ENCODE results near the gene EXT2.

Gene EXT2

DNA sequence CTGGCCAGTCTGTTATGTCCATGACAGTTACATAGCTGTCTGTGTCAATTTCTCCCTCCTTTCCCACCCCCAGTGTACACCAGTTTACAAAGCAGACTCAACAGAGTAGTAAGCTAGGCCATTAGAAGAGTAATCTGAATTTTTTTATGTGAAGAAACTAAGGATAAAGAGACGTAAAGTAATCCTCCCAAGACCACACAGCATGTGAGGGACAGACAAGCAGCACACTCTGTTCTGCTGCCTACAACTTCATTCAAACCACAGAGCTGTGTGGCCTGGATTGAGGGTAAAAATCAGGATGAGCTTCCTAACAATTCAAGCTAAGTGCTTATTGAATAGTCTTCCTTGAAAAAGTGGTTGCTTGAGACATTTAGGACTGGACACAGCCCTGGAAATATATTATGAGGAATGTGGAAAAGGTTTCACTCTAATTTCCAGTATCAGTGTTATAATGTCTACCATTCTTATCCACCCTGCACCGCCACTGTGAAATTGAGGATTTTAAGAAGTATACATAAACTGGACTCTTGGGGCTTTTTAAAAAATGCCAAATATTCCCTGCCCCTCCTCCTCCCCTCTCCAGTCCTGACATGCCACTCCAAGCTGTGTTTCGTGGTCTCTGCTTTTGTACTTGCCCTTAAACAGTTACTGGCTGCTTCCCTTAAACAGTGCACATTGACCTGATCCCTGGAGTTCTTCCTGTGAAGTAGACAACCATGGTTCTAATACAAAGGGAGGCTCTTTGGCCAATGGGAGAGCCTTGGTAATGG lies 40.9 kb downstream of the EXT2 start:
- DNase-seq, result no peak

DNA sequence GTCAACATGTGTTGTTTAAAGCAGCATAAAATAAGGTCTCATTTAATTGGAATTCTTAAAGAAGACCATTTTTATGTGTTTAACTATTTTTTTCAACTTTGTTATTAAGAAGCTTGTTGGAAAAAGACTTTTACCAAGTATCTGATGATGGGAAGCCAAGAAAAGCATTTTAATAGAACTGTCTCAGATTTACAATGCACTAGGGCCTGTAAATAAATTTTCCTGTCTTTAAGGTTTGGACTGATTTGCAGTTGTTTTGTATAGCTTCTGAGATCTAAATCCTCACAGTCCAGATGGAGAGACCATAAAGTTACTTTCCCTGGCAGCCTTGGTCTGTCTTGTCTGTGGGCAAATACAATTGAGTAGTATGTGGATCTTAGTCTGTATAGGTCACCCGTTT lies 41.6 kb downstream of the EXT2 start:
- no peak for DNase-seq

DNA sequence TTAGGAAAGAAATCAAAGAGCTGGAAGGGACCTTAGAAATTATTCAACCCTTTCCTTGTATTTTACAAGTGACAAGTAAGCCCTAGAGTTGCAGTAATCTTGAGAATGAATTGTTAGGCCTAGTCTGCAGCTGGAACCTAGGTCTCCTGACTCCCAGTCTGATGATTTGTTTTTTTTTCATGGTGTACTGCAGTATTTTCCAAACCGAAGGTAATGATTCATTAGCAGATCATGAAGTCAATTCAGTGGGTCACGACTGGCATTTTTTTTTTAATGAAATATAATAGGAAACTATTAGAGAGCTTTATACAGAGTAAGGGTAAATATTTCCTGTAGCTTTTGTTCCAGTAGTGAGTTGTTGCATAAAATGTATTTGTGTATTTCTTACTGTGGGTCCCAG lies 42.8 kb downstream of the EXT2 start:
- no peak for DNase-seq

DNA sequence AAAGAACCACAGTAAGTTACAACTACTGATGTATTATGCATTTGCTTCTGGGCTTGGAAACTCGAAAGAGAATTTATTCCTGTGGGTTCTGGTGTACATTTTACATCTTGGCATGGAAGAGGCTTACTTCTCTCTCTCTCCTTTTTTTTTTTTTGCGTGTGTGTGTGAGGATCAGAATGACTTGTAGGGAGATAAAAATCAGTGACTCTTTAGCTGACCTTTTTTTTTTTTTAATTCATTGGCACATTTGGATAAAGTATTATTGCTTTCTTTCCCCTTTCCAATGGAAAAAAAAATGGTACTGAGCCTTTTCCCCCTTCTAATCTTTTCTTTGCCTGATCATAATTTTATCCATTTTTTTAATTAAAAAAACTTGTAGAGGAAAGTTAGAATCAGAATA lies 43.5 kb downstream of the EXT2 start:
- no peak for DNase-seq

DNA sequence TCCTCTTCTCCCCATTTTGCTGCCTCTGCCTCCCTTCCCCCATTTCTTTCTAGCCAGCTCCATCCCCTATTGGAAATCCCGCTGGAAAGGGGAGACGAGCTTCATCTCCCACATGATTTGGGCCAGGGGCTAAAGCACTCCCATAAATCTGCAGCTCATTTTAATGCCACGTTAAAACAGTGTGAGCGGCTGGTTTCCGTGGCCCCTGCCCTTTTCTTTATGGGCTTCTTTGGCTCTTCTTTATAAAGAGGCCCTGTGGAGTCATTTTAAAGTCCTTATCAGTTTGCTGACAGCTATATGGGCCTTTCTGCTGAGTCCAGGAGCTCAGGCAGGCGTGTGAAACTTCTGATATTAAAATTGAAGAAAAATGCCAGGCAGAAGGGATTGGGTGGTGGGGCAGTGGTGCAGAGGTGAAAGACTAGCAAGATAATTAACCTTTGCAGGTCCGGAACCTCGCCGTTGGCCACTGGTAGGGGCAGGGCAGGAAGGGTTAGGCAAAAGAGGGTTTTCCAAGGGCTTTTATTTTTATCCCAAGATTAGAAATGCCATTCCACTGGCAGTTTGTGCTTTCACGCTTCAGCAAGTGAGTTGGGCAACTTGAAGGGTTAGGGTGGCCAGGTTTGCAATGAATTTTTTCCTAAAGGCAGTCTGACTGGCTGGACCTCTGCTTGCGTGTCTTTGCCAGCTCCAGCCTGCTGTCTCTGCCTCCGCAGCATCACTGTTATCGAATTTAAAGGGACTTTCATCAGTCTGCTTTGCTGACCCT lies 44.3 kb downstream of the EXT2 start:
- DNase-seq, result no peak

DNA sequence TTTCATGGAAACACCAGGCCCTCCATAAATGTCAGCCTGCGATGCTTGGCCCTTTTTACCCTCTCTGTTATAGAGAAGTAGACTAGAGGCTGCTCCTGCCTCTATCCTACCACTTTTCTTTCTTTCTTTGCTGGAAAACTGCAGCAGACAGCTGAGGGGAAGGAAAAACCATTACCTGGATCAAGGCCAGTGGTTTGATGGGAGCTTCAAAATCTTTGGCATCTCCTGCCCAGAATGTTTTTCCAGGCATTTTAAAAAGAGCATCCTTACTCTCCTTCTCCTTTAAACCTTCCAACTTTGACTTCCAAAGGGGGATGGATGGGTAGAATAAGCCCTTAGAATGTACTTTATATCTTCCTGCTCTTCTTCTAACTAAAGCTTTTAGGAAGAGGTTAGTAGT lies 44.9 kb downstream of the EXT2 start:
- DNase-seq, result no peak

DNA sequence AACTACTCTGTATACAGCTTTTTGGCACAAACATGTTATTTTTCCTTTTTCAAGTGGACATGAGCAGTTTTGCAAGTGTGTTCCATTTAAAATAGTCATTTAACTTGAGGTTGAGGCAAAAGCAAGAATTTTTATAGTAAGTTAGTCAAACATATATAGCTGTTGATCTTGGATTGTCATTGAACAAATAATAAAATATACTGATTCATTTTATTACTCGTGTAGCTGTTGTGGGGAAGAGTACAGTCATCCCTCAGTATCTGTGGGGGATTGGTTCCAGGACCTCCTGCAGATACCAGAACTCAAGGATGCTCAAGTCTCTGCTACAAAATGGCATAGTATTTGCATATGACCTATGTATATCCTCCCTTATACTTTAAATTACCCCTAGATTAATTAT lies 45.3 kb downstream of the EXT2 start:
- no peak for DNase-seq

DNA sequence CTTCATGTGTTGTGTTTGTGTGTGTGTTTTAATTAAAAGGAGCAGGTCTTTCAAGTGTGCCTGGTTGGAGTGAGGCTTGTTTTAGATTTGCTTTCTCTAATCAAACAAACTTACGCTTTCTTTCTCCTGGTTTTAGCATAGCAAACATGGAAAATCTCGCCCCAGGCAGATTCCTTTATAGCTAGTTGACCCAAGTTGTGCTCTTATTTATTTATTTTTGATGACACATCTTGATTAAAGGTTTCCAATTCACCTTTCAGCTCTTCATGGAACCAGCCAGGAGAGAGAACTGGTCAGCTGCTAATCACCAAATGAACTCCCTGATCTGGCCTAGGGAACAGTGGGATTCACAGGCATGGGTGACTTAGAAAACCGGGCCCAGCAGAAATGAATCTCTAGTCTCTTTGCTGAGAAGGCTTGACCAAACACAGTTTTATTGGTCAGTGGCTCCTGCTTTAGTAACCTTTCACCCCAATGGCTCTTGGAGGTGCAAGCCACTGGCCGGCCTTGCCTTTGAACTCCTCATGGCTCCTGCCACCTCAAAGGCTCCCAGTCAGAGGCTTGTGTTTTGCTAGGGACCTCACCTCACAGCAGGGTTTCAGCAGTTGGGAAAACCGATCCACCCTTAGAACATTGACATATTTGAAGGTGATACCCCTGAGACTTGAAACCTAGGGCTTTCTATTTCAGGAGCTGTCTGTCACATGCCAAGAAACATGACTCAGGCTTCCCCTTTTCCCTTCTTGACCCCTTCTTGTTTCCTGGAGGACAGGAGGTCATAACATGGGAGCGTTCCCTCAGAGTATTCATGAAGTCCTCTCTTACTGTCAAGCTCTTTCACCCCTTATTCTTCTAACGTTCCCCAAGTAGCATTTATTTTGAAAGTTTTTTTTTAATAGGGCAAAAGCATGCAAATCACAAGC lies 48.8 kb downstream of the EXT2 start:
- DNase-seq, result no peak

DNA sequence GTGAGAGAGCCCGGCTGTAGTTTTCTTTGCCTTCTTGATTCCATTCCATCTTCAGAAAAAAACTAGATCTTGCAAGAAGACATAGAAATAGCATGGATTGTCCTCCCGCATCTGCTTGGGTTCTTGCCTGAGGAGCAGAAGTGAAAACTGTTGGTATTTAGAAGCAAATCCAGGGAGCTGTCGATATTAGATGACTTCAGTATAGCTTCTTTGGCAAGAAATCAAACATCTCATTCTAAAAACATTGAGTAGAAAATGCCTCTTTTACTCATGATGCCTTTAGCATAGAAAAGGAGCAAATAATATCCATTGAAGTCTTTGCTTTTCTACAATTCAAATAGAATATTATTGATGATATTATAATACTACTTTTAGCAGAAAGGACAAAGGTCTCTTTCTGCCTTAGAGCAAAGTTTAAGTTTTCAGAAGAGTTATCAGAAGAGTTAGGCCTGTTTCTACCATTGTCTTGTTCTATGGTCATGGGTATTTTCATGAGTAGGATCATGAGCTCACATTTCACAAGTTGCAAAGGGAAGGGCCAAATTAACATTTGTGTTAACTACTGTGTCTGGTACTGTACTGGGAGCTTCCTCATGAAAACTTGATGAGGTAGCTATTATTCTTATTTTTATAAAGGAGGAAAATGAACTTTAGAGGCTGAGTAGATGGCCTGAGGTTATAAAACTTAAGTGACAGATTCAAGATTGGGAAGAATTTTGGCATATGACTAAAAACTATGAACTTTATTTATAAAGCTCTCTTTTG lies 49.7 kb downstream of the EXT2 start:
- no peak for DNase-seq

DNA sequence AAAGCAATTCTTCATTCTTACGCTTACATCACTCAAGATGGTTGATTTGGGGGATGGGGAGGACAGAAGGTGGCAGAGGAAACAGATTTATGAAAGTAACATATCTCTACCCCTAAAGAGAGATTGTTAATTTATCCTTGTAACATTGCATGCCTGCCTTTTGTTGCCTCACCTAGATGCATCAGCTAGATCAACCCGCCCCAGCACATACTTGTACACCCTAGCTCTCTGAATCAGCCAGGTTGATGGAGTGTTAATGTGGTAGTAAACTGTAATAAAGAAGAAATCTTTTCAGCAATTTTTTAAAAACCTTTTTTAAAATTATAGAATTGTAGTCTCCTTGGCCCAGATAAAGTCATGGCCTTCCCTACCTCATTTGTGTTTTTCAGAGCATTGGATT lies 51.5 kb downstream of the EXT2 start:
- DNase-seq, result no peak

DNA sequence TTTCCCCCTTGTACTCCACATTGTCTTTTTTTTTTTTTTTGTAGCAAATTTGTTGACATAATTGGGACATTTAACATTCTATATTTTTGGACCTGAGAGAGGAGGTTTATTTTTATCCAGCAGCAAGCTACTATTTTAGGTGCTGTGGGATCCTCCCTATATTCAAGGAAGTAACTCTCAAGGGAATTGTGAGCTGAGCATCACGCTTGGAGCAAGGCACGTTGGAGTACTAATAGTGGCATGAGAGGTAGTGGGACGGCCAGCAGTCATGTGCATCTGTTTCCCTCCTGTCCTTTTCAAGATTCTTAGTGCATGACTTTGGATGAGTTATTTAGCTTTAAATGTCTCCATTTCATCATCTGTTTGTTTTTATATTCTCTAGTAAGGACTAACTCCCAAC lies 52.3 kb downstream of the EXT2 start:
- no peak for DNase-seq

DNA sequence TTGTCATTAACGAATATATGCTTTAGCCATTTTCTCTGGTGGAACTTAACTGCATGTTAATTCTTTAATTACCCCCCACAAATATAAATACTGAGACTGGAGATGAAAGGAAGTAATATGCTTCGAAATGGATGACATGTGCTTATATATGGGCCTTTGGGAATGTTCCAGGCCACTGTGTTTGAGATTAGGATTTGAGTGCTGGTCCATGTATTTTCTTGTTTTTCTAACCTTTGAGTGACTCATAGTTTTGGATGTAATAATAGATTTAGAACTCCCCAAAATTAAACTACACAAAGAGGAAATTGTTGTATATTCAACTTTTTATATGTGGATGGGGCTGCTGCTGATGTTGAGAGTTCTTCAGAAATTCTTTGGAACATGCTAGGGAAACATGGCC lies 54.2 kb downstream of the EXT2 start:
- no peak for DNase-seq

DNA sequence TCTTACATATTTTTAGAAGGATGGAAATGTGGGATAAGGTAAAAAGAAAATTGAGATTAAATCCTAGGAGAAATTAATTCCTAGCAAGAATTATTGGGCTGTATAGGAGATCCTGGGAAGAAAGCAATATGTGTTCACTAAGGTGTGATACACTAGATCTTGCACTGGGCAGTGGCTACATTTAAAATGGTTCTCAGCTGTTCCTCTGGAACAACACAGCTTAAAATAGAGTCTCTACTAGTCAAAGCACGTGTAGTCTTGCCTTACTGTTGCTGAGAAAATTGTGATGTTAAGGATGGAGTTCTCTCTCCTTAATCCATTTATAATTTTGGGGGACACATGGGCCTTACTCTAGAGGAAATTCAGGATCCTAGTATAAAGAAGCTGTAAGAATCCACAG lies 54.9 kb downstream of the EXT2 start:
- DNase-seq, result no peak

DNA sequence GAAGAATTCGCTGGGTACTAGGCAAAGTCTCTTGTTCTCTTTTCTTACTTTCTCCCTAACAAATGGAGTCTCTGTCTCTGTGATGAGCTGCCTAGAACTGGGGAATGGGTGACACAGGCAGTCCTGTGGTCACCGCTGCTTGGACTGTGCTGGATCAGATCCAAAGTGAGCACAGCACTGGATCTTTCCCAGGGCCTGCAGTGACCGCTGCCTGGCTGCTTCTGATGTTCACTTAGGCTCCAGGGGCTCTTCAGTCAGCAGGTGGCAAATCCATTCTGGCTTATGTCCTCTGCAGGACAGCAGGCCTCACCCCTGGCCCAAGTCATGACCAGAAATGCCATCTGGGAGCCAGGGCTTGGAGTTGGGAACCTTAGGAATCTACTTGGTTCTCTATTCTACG lies 61.5 kb downstream of the EXT2 start:
- DNase-seq, result no peak

DNA sequence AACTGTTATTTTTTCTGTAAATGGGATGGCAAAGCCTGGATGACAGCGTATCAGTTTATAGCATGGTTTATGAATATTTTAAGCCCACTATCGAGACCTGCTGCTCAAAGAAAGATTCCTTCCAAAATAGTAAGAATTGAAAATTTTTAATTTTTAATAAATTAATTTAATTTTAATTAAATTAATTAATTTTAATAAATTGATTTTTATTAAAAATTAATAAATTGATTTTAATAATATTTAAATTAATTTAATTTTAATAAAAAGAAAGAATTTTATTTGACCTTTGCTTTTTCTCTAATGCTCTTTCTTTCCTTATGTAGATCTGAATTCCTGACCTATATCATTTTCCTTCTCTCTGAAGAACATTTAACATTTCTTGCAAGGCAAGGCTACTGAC lies 62.9 kb downstream of the EXT2 start:
- no peak for DNase-seq

DNA sequence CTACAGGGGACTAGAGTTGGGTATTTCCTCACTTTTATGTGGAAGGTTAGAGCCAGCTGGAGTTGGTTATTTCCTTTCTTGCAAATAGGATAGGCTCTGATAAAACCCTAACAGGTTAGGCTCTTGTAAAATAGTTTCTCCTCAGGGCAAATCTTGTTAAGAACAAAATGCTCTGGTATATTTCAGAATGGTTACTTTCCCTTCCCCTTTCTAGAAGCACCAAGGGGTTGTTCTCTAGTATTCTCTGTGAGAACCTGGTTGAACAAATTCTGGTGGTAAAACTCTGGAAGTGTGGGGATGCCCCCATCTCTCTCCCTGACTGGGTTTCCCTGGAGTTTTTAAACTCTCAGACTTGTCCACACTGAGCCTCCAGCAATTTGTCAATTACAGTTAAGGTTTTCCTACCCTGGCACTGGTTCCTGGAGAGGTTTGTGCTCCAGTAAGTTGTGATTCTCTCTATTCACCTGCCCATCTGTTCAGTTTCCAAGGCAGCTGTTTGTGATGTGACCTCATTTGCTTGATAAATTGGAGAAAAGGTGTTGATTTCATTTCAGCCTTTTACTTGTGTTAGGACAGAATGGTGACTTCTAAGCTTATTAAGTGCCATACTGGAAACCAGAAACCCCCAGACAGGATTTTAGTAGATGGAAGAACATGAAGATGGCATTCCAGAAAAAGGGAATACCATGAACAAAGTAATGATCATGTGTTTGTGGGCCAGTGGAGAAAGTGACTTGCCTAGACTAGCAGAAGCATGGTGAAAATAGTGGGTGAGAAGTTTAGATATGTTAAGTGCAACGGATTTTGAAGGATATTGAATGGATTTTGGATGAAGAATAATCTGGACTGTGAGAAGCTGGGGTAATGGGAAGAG lies 64.6 kb downstream of the EXT2 start:
- no peak for DNase-seq

DNA sequence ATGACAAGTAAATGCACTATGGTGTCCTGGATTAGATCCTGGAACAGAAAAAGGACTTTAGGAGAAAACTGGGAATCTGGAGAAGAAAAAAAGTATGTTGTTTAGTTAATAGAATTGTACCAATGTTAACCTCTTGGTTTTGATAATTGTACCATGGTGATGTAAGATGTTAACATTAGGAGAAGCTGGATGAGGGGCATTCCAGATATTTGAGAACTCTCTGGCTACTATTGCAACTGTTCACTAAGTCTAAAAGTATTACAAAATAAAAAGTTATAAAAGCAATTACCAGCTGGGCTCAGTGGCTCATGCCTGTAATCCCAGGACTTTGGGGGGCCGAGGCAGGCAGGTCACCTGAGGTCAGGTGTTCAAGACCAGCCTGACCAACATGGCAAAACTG lies 66.5 kb downstream of the EXT2 start:
- no peak for DNase-seq

DNA sequence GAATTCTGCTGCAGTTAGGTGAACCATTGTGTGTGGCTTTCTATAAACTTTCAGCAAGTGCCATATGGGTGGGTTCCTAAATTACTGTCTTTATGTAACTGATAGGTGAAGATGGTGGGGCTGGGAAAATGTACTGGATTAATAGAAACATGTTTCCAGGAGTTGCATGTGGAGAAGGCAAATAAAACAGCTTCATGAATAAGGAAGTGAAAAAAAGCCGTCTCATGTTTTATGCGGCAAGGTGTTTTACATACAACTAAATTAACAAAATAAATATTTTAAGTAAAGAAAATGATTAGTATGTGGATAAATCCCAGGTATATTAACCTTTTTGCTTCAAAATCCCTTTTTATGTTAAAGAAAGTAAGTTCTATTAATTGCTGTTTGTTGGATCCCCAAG lies 67.2 kb downstream of the EXT2 start:
- no peak for DNase-seq

DNA sequence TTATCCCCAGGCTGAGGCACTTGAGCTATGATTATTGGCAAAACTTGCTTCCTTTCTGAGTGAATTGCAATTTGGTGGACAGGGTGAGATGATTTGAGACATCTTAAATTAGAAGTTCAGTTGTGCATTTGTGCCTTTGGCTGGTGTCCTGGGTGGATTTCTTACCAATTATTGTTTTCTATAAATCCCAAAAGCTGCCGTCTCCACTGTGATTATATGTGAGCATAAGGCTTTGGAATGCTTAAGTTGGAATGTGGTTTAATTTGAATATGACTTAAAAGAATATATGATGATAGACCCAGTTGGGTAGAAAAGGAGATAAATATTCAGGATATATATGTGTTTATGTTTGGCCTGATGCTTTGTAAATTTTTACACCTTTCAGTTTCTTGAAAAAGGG lies 70.0 kb downstream of the EXT2 start:
- DNase-seq, result no peak

DNA sequence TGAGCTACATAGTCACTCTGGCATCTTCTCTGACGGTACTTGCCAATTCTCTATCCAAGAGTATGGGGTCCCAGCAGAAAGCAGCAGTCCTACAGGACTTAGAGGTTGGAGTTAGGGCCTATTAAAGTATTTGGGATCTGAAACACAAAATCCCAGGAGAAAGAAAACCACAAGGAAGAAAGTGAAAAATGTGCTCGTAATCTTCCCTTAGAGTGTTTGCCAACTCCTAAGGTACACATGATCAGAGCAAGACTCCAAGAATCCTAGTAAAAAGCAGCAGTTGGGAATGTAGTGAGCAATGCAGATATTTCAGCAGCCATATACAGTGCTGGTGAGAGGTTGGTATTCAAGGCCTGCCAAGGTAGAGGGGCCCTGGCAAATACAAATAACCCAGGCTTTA lies 71.6 kb downstream of the EXT2 start:
- no peak for DNase-seq

DNA sequence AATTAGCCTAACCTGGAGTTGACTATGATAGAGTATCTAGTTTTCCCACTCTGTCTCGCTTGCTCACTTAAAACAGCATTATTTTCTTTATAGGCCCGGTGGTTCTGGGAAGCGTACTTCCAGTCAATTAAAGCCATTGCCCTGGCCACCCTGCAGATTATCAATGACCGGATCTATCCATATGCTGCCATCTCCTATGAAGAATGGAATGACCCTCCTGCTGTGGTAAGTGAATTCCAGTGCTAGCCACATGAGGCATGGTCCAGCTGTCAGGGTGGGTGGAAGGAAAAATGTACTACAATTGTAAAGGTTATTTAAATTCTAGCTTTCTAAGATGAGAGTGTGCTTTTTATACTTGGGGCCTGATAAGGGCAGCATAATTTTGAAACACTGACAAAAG lies 76.0 kb downstream of the EXT2 start:
- no peak for DNase-seq

DNA sequence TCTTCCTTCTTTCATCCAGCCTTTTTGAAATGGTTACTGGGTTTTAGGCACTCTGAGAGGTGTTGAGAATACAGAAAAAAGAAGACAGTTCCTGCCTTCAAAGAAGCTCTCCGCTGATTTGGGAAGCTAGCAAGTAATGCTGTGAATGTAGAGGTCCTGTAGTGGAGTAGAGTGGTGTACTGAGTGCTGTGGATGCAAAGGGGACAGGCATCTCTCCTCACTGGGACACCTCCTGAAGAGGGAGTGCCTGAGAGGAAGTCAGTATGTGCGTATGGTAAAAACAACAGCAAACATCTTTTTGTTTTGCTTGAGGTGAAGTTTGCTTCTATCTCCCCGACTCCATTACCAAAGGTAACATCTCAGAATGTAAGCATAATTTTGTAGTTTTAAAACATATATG lies 77.5 kb downstream of the EXT2 start:
- DNase-seq, result no peak
